ENCODE measurements around the gene COL4A3. TPM values are rescaled to one million over a fixed set of nuclear protein-coding genes. Genes with fewer than 3 reads are reported as not detected.
"Not testable (repeated sequence)": the region's sequence is repeated elsewhere in the genome, so short reads cannot be mapped to it uniquely, and the experiment has no call there.

Gene COL4A3
- total RNA-seq, 1 experiment from 2014 or later: 0.15 TPM

DNA sequence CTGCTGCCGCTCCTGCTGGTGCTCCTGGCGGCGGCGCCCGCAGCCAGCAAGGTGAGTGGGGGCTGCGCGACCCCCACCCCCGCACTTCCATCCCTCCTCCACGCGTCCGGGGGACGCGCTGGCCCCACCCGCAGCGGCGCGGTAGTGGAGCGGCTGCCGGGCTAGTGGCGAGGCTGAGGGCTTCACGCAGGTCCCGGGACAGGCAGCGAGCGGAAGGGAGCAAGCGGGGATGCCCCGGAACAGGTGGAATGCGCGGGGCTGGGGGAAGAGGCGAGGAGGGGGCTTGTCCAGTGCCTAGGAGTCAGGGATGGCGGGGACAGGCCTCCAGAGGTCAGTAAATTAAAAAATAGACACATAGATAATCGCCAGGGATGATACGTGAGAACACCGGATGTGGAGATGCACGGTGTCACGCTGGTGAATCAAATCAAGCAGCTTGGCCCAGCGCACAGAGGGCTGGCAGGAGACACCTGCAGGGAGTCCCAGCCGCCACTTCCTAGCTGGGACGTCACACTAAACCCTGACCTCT lies 403 bp downstream of the COL4A3 start:
- H3K4me3 Mint-ChIP-seq: peak overlapping the region; percentile 74 to 82
- Histone ChIP-seq H2BK120ac (ENCODE audit: low read depth, low read length, poor library complexity, severe bottlenecking) (no peak overlapping the region), H3K23me2 (ENCODE audit: insufficient read length, low read depth, low read length, poor library complexity, severe bottlenecking) (peaks cover 14% of the 10 kb centered on the region), H3K27me3 (ENCODE audit: insufficient read depth, low read length) (peaks cover 6% of the 10 kb centered on the region; the same call in 1 of the 2 replicates), H2AFZ (ENCODE audit: low read length) (no peak overlapping the region), H3K79me1 (ENCODE audit: insufficient read depth, low read depth, low read length, poor library complexity, severe bottlenecking) (no peaks in the 10 kb centered on the region), H3K4me1 (ENCODE audit: insufficient read depth, low read length) (no peaks in the 10 kb centered on the region; the same call in 1 of the 2 replicates), H4K5ac (ENCODE audit: insufficient read length, low read depth, low read length) (no peak overlapping the region), H3K56ac (ENCODE audit: insufficient read length, low read depth, low read length) (no peak overlapping the region), H3K23ac (ENCODE audit: insufficient read length, low read depth, low read length) (no peak overlapping the region), H3K4me2 (ENCODE audit: insufficient read depth, insufficient read length, low read length) (peak overlapping the region; percentile 73), H2BK20ac (ENCODE audit: low read depth, low read length, poor library complexity, severe bottlenecking) (no peak overlapping the region), H3K9me3 (ENCODE audit: control insufficient read depth, low read depth, low read length) (no peaks in the 10 kb centered on the region), H4K8ac (replicated peaks; ENCODE audit: insufficient read length, low read depth, low read length) (no peak overlapping the region), H4K20me1 (ENCODE audit: control insufficient read depth, insufficient read depth, insufficient read length) (no peaks in the 10 kb centered on the region), H2AK5ac (ENCODE audit: insufficient read length, low read length) (no peak overlapping the region), H4K91ac (ENCODE audit: insufficient read length, low read depth, low read length) (no peak overlapping the region), H3K79me2 (ENCODE audit: insufficient read depth, low read length) (no peaks in the 10 kb centered on the region), H3T11ph (ENCODE audit: low read length) (no peak overlapping the region), H3K27ac (ENCODE audit: insufficient read length, low read depth, low read length) (no peak overlapping the region), H3K4ac (ENCODE audit: low read depth, low read length) (no peak overlapping the region), H3K18ac (ENCODE audit: insufficient read length, low read depth, low read length) (no peak overlapping the region), H3K9ac (ENCODE audit: extremely low read depth, insufficient read length, low read length) (no peak overlapping the region), H3K14ac (ENCODE audit: insufficient read depth, low read length) (no peak overlapping the region; the same call in 1 of the 2 replicates), H2BK15ac (ENCODE audit: low read depth, low read length) (no peak overlapping the region), H2BK5ac (ENCODE audit: insufficient read length, low read length) (no peak overlapping the region), H2BK12ac (ENCODE audit: insufficient read length, low read depth, low read length) (no peak overlapping the region)
- H3K27me3 Mint-ChIP-seq (ENCODE audit: low read depth): peaks cover 55% of the 10 kb centered on the region
- peaks cover 10 to 19% of the 10 kb centered on the region in 2 experiments for H3K4me1 Mint-ChIP-seq
- WGBS (ENCODE audit: extremely low coverage, insufficient read length, low lambda C conversion rate): no CpG with 5 or more reads among the region's 38 CpGs
- H3K36me3 Mint-ChIP-seq (ENCODE audit: insufficient read depth in 1 of 3, low read depth in 3 of 3): no peaks in the 10 kb centered on the region; a peak in 1 of 7 replicates
- H3K9me3 Mint-ChIP-seq: no peaks in the 10 kb centered on the region; a peak in 1 of 5 replicates
- H3K27ac Mint-ChIP-seq: no peak overlapping the region
- TF ChIP-seq, protein P1, sequence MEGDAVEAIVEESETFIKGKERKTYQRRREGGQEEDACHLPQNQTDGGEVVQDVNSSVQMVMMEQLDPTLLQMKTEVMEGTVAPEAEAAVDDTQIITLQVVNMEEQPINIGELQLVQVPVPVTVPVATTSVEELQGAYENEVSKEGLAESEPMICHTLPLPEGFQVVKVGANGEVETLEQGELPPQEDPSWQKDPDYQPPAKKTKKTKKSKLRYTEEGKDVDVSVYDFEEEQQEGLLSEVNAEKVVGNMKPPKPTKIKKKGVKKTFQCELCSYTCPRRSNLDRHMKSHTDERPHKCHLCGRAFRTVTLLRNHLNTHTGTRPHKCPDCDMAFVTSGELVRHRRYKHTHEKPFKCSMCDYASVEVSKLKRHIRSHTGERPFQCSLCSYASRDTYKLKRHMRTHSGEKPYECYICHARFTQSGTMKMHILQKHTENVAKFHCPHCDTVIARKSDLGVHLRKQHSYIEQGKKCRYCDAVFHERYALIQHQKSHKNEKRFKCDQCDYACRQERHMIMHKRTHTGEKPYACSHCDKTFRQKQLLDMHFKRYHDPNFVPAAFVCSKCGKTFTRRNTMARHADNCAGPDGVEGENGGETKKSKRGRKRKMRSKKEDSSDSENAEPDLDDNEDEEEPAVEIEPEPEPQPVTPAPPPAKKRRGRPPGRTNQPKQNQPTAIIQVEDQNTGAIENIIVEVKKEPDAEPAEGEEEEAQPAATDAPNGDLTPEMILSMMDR (conservative IDR thresholded peaks at IDR 0.05): no peak
- DNase-seq: peak; percentile 55

DNA sequence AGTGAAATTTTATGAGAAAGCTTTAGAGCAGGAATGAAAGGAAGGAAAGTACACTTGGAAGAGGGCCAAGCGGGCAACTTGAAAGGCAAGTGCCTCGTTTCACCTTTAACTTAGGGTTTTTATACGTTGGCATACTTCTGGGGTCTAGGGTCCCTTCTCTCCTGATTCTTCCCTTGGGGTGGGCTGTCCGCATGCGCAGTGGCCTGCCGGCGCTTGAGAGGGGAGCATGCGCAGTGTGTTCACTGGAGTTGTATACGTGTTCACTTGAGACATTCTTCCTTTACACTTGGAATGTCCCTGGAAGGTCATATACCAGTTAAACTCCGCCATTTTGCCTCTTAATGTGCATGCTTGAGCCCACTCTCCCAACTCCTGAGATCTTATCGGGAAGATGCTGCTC lies 7.4 kb downstream of the COL4A3 start:
- H3K23me2 ChIP-seq (ENCODE audit: insufficient read length, low read depth, low read length, poor library complexity, severe bottlenecking); H2AK5ac ChIP-seq (ENCODE audit: insufficient read length, low read length); H3K27ac ChIP-seq (ENCODE audit: insufficient read length, low read depth, low read length); H3K9me3 ChIP-seq (ENCODE audit: control insufficient read depth, low read depth, low read length); H2BK5ac ChIP-seq (ENCODE audit: insufficient read length, low read length); H3K36me3 Mint-ChIP-seq (ENCODE audit: insufficient read depth in 1 of 3, low read depth in 3 of 3); H2BK120ac ChIP-seq (ENCODE audit: low read depth, low read length, poor library complexity, severe bottlenecking); H3K27me3 Mint-ChIP-seq (ENCODE audit: low read depth); H4K8ac ChIP-seq (replicated peaks; ENCODE audit: insufficient read length, low read depth, low read length); H3K79me2 ChIP-seq (ENCODE audit: insufficient read depth, low read length); H3K9me3 Mint-ChIP-seq; H3K4me3 Mint-ChIP-seq; H2BK20ac ChIP-seq (ENCODE audit: low read depth, low read length, poor library complexity, severe bottlenecking); H2AFZ ChIP-seq (ENCODE audit: low read length); DNase-seq; H3K4me2 ChIP-seq (ENCODE audit: insufficient read depth, insufficient read length, low read length); H3K79me1 ChIP-seq (ENCODE audit: insufficient read depth, low read depth, low read length, poor library complexity, severe bottlenecking); H4K5ac ChIP-seq (ENCODE audit: insufficient read length, low read depth, low read length); H3K27me3 ChIP-seq (ENCODE audit: insufficient read depth, low read length); H3T11ph ChIP-seq (ENCODE audit: low read length); H4K20me1 ChIP-seq (ENCODE audit: control insufficient read depth, insufficient read depth, insufficient read length); H2BK15ac ChIP-seq (ENCODE audit: low read depth, low read length); H3K4me1 ChIP-seq (ENCODE audit: insufficient read depth, low read length); H3K27ac Mint-ChIP-seq; H2BK12ac ChIP-seq (ENCODE audit: insufficient read length, low read depth, low read length); H3K23ac ChIP-seq (ENCODE audit: insufficient read length, low read depth, low read length); H3K4me1 Mint-ChIP-seq; H3K4ac ChIP-seq (ENCODE audit: low read depth, low read length); H3K18ac ChIP-seq (ENCODE audit: insufficient read length, low read depth, low read length); H4K91ac ChIP-seq (ENCODE audit: insufficient read length, low read depth, low read length); H3K14ac ChIP-seq (ENCODE audit: insufficient read depth, low read length); H3K9ac ChIP-seq (ENCODE audit: extremely low read depth, insufficient read length, low read length); H3K56ac ChIP-seq (ENCODE audit: insufficient read length, low read depth, low read length): not testable (repeated sequence)
- no CpG with 5 or more reads among the region's 11 CpGs for WGBS (ENCODE audit: extremely low coverage, insufficient read length, low lambda C conversion rate)
